ENCODE data around the gene CMYA5. TPM values are rescaled to one million over a fixed set of nuclear protein-coding genes. Genes with fewer than 3 reads are reported as not detected.
"Not testable (repeated sequence)": the region's sequence is repeated elsewhere in the genome, so short reads cannot be mapped to it uniquely, and the experiment has no call there.

Gene CMYA5
- total RNA-seq, 1 donor from 2014 or later, result 4.5 TPM

DNA sequence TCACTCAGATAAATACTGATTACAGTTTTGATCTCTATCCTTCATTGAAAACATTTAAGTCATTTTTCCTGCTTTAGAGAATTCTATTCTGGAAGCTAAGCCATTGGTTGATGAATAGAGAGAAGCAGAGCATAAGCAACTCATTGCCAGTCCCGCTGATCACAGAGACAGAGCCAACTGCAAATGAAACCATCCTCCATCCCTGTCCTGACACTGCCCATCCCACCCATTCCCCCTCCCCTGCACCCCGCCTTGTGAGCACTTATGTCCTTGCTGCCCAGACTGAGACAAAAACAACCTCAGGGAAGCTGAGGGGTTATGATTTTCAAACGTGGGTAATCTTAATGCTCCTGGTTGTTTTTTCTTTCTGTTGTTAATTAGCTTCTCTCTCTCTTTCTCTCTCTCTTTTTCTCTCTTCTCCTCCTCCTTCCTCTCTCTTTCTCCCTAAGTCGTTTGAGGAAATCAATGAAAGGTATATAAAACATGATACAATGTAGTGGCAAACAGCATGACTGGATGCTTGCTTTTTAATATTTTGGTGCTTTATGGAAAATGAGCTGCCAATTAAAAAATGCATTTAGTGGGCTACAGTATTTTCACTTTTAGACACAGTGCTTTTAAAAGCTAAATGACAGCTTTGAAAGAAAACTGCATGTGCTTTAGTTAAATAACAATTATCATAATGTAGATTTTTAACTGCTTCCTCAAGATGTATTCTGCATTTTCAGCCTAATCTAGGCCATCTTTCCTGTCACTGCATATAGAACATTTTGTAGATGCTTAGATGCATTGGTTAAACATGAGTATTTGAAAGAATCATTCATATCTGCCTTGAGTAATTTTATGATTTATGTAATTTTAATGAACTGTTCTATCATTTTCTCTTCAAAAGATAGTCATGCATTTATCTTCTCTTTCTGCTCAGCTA, 57.3 kb downstream of the CMYA5 start:
- no peak for DNase-seq (ENCODE audit: low spot score)

- no peak for DNase-seq (ENCODE audit: low spot score)
These were observed 61.2 kb downstream of the CMYA5 start for GRCh38 chr5:79750611-79751510.

GRCh38 chr5:79753092-79753491, 63.5 kb downstream of the CMYA5 start:
- no peak for DNase-seq (ENCODE audit: low spot score)

DNA sequence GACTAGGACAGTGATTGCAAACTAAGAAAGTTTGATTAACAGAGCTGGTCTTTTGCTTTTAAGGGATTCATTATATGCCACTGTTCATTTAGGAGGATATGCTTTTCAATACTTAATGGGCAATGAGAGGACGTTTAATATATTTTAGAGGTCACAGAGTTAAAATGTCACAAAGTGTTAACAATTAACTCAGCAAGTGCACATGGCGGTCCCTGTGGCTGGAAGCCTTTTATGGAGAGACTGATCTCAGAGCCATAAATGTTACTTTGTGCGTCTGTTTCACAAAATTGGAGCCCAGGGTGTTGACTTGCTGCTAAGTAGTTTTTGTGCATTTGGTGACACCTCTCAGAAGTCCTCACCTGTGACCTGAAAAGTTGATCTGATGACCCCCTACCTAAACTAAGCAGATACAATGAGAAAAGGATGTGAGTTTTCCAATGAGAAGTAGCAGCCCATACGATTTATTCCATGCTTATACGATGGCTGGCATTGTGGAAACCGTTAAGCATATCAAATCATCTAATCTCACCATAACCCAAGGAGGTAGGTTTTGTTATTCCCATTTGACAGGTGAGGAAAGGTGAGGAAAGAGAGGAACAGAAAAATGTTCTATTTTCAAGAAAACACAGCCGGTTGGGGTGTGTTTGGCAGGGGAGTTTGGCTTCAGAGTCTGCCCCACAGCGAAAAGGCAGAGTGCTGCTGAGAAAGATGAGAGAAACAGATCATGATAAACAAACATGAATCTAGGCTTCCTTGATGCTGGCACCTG, 64.4 kb downstream of the CMYA5 start:
- DNase-seq (ENCODE audit: low spot score), result no peak

DNA sequence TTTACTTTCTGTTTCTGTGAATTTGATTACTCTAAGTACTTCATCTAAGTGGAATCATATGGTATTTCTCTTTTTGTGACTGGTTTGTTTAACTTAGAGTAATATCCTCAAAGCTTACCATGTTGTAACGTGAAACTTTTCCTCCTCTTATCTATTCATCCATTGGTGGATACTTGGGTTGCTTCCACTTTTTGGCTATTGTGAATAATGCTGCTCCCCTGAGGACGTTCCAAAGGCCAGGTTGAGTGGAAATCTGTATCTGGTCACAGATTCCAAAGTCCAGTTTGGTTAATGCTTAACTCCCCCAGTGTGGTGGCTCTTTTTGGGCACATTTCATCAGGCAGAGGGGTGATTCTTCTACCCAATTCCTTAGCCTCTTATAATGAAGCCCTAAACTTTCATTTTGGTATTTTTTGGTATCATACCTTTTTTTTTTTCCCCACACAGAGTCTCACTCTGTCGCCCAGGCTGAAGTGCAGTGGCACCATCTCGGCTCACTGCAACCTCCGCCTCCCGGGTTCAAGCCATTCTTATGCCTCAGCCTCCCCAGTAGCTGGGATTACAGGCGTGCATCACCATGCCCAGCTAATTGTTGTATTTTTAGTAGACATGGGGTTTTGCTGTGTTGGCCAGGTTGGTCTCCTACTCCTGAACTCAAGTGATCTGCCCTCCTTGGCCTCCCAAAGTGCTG, 65.4 kb downstream of the CMYA5 start:
- peak; percentile 57 for DNase-seq (ENCODE audit: low spot score)

GRCh38 chr5:79756076-79756475, 66.4 kb downstream of the CMYA5 start:
- no peak for DNase-seq (ENCODE audit: low spot score)

DNA sequence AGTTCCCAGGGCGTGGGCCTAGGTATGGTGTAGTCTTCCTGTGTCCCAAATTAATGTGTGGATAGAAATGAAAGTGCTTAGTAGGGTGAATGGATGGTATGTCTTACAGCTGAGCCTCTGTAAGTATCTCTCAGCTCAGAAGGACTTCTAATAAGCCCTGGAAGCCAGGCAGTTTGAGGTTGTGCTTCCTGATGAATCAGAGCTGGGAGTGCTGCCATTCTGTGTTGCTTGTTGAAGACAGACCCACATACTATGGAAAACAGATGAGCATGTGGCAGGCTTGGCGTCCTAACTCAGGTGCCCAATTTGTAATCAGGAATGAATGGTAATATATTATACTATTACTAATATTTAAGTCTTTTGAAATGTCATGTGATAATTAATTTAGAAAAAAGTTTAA, 69.8 kb downstream of the CMYA5 start:
- no peak for DNase-seq (ENCODE audit: low spot score)

GRCh38 chr5:79759848-79760247, 70.2 kb downstream of the CMYA5 start:
- DNase-seq (ENCODE audit: low spot score), result no peak

GRCh38 chr5:79762929-79763328, 73.3 kb downstream of the CMYA5 start:
- no peak for DNase-seq (ENCODE audit: low spot score)

DNA sequence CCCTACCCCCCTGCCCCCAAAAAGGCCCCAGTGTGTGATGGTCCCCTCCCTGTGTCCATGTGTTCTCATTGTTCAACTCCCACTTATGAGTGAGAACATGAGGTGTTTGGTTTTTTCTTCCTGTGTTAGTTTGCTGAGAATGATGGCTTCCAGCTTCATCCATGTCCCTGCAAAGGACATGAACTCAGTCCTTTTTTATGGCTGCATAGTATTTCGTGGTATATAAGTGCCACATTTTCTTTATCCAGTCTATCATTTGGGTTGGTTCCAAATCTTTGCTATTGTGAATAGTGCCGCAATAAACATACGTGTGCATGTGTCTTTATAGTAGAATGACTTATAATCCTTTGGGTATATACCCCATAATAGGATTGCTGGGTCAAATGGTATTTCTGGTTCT, 74.5 kb downstream of the CMYA5 start:
- DNase-seq (ENCODE audit: low spot score), result not testable (repeated sequence)

GRCh38 chr5:79771387-79771786, 81.8 kb downstream of the CMYA5 start:
- no peak for DNase-seq (ENCODE audit: low spot score)

GRCh38 chr5:79772651-79773050, 83.0 kb downstream of the CMYA5 start:
- no peak for DNase-seq (ENCODE audit: low spot score)

DNA sequence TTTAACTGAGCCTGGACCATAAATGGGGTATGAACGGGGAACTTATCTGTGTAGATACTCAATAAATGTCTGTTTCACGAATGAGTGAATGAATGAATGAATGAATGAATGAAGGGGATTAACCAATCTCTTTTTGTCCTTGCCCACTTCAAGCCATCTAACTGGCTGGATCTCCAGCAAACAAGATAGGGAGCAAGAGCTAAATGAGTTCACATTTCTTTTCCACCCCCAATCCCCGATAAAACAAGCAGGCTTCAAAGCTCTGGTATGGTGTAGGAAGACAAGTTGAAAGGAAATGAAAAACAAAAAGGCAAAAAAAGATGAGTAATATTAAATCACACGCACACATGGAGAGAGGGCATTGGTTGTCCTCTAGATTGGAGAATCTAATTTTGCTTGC, 84.0 kb downstream of the CMYA5 start:
- DNase-seq (ENCODE audit: low spot score), result no peak

GRCh38 chr5:79774171-79774854, 84.7 kb downstream of the CMYA5 start:
- no peak for DNase-seq (ENCODE audit: low spot score)

DNA sequence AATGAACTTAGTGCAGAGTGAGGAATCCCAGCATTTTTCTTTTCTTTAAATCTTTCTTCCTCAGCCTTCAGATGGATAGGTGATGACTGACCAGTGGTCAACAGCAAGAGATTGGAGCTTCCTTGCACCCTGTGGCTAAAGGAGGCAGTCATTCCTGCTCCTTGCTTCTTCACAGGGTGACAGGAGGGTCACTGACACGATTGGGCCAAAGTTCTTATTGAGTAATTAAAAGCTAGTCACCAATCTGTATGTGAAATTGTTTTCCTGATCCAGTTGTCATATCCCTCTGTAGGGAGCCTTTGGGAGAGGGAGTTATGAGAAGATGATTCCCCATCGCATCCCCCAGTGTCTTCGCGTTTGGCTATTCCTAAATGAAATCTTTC, 85.2 kb downstream of the CMYA5 start:
- DNase-seq (ENCODE audit: low spot score), result no peak

DNA sequence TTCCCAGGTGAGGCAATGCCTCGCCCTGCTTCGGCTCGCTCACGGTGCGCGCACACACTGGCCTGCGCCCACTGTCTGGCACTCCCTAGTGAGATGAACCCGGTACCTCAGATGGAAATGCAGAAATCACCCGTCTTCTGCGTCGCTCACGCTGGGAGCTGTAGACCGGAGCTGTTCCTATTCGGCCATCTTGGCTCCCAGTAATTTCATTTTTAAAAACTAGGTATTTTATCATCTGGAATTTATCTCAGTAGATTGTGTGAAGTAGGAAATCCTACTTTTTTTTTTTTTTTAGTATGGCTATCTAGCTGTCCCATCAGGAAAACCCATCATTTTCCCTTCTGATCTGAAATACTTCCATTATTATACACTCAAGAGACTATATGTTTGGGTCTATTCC, 95.1 kb downstream of the CMYA5 start:
- DNase-seq (ENCODE audit: low spot score), result not testable (repeated sequence)

DNA sequence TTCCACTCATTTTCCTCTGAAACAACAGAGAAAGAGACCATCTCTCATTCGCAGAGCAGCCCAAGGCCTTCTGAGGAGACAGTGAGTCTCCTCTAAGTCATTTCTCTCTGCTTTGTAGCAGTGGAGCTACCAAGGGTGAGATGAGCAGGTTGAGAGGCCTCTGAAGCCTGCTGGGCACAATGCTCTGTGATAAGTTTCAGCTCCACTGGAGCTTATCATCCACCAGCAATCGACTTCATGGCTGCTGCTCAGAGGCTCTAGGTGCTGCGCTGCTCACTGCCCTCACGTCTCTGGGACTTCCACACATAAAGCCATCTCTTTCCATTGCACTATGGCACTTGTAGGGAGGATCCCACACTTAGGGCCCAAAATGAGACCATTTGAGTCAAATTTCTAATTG, 96.3 kb downstream of the CMYA5 start:
- no peak for DNase-seq (ENCODE audit: low spot score)

- DNase-seq (ENCODE audit: low spot score), result no peak
These were observed 97.8 kb downstream of the CMYA5 start for GRCh38 chr5:79787448-79787847.

- DNase-seq (ENCODE audit: low spot score), result no peak
These were observed 102.2 kb downstream of the CMYA5 start for GRCh38 chr5:79791843-79792242.

- no peak for DNase-seq (ENCODE audit: low spot score)
These were observed 102.8 kb downstream of the CMYA5 start for GRCh38 chr5:79792463-79792862.

DNA sequence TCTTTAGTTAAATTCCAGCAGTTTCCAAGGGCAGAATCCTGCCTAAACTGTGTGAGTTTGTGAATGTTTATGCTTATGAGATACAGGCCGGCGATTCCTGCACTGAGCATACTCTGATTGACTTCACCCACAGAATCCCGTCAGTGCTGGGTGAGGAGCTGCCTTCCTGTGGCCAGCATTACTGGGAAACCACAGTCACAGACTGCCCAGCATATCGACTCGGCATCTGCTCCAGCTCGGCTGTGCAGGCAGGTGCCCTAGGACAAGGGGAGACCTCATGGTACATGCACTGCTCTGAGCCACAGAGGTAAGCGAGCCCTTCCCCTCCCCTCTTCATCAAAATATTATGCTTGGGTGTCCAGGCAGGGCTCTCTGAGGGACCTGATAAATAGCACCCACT, 103.7 kb downstream of the CMYA5 start:
- no peak for DNase-seq (ENCODE audit: low spot score)
